Measurements from ENCODE around the gene TAC4.

GRCh38 chr17:49830605-49831004, 17.3 kb downstream of the TAC4 start:
- no peak for TF ChIP-seq POLR2AphosphoS5 (IDR thresholded peaks at IDR 0.05; ENCODE audit: borderline replicate concordance, low read depth, low read length)
- TF ChIP-seq EZH2 (IDR thresholded peaks at IDR 0.05), result no peak
- TF ChIP-seq FOXP2 (optimal IDR thresholded peaks at IDR 0.05; ENCODE audit: control extremely low read depth, extremely low read length, insufficient read depth), result no peak
